Measurements from ENCODE around the gene GCKR. TPM values are rescaled to one million over a fixed set of nuclear protein-coding genes. Genes with fewer than 3 reads are reported as not detected.

GCKR gene
- total RNA-seq, 1 donor from 2014 or later = not detected

- H3K27me3 ChIP-seq (ENCODE audit: low read depth) = no peaks in the 10 kb centered on the region
- H3K36me3 ChIP-seq = peaks cover 42% of the 10 kb centered on the region
- no peak for TF ChIP-seq CTCF (IDR thresholded peaks at IDR 0.05; ENCODE audit: borderline replicate concordance)
- no peak for DNase-seq
- H3K4me1 ChIP-seq = no peaks in the 10 kb centered on the region
- no peaks in the 10 kb centered on the region for H3K9me3 ChIP-seq (replicated peaks)
- intact Hi-C loops (cut with micrococcal nuclease) = no loop called here
- no peak overlapping the region for H3K27ac ChIP-seq (replicated peaks)
- no peak overlapping the region for H3K4me3 ChIP-seq
Observed at GRCh38 chr2:27464443-27464842, 32.2 kb upstream of the GCKR start.

- peaks cover 60% of the 10 kb centered on the region for H3K36me3 ChIP-seq
- no peak overlapping the region for H3K27ac ChIP-seq (replicated peaks)
- intact Hi-C loops (cut with micrococcal nuclease) = no loop called here
Observed at GRCh38 chr2:27471961-27472360, 24.7 kb upstream of the GCKR start.

DNA sequence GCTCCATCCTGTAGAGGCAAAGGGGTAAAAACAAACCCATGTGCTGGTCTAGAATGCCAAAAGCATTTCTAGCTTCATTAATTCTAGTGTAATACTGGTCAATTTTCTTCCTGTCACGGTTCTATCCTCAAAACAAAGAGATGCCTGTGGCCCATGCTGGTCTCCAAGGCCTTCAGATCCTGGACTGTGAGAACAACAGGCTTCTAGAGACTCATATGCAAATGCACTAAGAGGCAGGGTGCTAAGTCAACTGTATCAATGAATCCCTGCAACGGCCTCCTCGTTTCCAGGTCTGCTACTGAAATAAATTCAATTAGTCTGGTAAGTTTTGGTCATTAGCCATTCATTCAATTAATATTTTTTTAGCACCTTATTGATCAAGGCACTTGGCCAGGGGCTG, 11.1 kb upstream of the GCKR start:
- Histone ChIP-seq H3K27ac (replicated peaks) (no peak overlapping the region), H3K36me3 (peaks cover 41% of the 10 kb centered on the region), H3K27me3 (ENCODE audit: low read depth) (no peaks in the 10 kb centered on the region), H3K4me3 (no peak overlapping the region), H3K9me3 (replicated peaks) (no peaks in the 10 kb centered on the region), H3K4me1 (peaks cover 29% of the 10 kb centered on the region)
- intact Hi-C loops (cut with micrococcal nuclease) = no loop called here
- DNase-seq = no peak
- TF ChIP-seq CTCF (IDR thresholded peaks at IDR 0.05; ENCODE audit: borderline replicate concordance) = no peak

More at GRCh38 chr2:27471961-27472360, 24.7 kb upstream of the GCKR start:
- no peaks in the 10 kb centered on the region for H3K27me3 ChIP-seq (ENCODE audit: low read depth)
- no peaks in the 10 kb centered on the region for H3K4me1 ChIP-seq
- TF ChIP-seq CTCF (IDR thresholded peaks at IDR 0.05; ENCODE audit: borderline replicate concordance) = no peak
- H3K9me3 ChIP-seq (replicated peaks) = no peaks in the 10 kb centered on the region
- no peak overlapping the region for H3K4me3 ChIP-seq
- DNase-seq = no peak

GRCh38 chr2:27489118-27489497, 7.5 kb upstream of the GCKR start:
- no peak for DNase-seq
- Histone ChIP-seq H3K4me1 (peaks cover 29% of the 10 kb centered on the region), H3K36me3 (peaks cover 11% of the 10 kb centered on the region), H3K4me3 (peak overlapping the region; percentile 80), H3K27ac (replicated peaks) (peak overlapping the region; percentile 69), H3K27me3 (ENCODE audit: low read depth) (no peaks in the 10 kb centered on the region), H3K9me3 (replicated peaks) (no peaks in the 10 kb centered on the region)
- intact Hi-C loops (cut with micrococcal nuclease) = no loop called here
- no peak for TF ChIP-seq CTCF (IDR thresholded peaks at IDR 0.05; ENCODE audit: borderline replicate concordance)

- H3K9me3 ChIP-seq (replicated peaks) = no peaks in the 10 kb centered on the region
- no peak for TF ChIP-seq CTCF (IDR thresholded peaks at IDR 0.05; ENCODE audit: borderline replicate concordance)
- peak within 1 kb of the TSS; percentile 80 for H3K4me3 ChIP-seq
- intact Hi-C loops (cut with micrococcal nuclease) = no loop called here
- DNase-seq = peak; percentile 99
- peaks cover 35% of the 10 kb centered on the region for H3K4me1 ChIP-seq
- peaks cover 6% of the 10 kb centered on the region for H3K27me3 ChIP-seq (ENCODE audit: low read depth)
- H3K27ac ChIP-seq (replicated peaks) = peak within 1 kb of the TSS; percentile 69
- peaks cover 8% of the 10 kb centered on the region for H3K36me3 ChIP-seq
Observed at GRCh38 chr2:27489498-27490397, 6.9 kb upstream of the GCKR start, which contains the start of gene IFT172. Gene IFT172, minus strand, starts transcription at chr2:27489743. Its CDS starts 90 bp downstream, at chr2:27489653.
